ENCODE measurements around the gene NCS1. TPM values are rescaled to one million over a fixed set of nuclear protein-coding genes. Genes with fewer than 3 reads are reported as not detected.

NCS1 gene
- total RNA-seq, 2 donors from 2014 or later: 19.1 to 28.5 TPM

GRCh38 chr9:130137641-130138081, 34.5 kb upstream of the NCS1 start:
- intact Hi-C loops (cut with DNase I): no loop called here
- 82% methylated on average over 11 of the region's 11 CpGs for WGBS
- no peak for DNase-seq (ENCODE audit: low spot score)
- Histone ChIP-seq H3K27me3 (replicated peaks; ENCODE audit: insufficient read depth) (no peaks in the 10 kb centered on the region), H3K27ac (no peak overlapping the region), H3K4me3 (no peak overlapping the region), H3K4me1 (replicated peaks) (no peaks in the 10 kb centered on the region), H3K36me3 (no peaks in the 10 kb centered on the region), H3K9me3 (no peaks in the 10 kb centered on the region)
- TF ChIP-seq CTCF (IDR thresholded peaks at IDR 0.05) (no peak), POLR2AphosphoS5 (IDR thresholded peaks at IDR 0.05) (no peak), POLR2A (IDR thresholded peaks at IDR 0.05) (no peak)

GRCh38 chr9:130138171-130138653, 34.0 kb upstream of the NCS1 start:
- H3K27ac ChIP-seq: peak overlapping the region in 1 of 2 donors; percentile 10
- DNase-seq (ENCODE audit: low spot score): no peak
- no peaks in the 10 kb centered on the region for H3K36me3 ChIP-seq
- 32% methylated on average over 10 of the region's 10 CpGs for WGBS
- H3K9me3 ChIP-seq: no peaks in the 10 kb centered on the region
- H3K4me1 ChIP-seq (replicated peaks): no peaks in the 10 kb centered on the region
- H3K27me3 ChIP-seq (replicated peaks; ENCODE audit: insufficient read depth): no peaks in the 10 kb centered on the region
- TF ChIP-seq POLR2A (IDR thresholded peaks at IDR 0.05) (no peak), CTCF (IDR thresholded peaks at IDR 0.05) (no peak), POLR2AphosphoS5 (IDR thresholded peaks at IDR 0.05) (no peak)
- intact Hi-C loops (cut with DNase I): no loop called here
- H3K4me3 ChIP-seq: no peak overlapping the region

DNA sequence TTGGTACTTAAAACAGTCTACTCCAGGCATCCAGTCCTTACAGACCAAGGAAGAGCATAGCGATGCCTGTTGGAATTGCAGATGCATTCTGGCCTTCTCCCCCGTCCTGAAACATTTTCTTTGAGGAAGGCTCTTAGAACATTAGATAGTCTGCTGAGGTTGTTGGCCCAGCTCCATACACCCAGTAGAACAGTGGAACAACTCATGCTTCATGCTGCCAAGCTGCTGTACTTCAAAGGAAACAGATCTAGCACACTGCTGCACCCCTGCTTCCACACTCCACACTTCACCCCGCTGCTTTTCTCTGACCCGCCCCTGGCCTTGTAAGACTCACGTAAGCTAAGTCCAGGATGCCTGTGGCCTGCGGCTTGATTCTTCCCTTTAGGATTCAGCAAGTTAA, 33.4 kb upstream of the NCS1 start:
- WGBS: 23% methylated on average over 6 of the region's 6 CpGs
- intact Hi-C loops (cut with DNase I): no loop called here
- no peaks in the 10 kb centered on the region for H3K27me3 ChIP-seq (replicated peaks; ENCODE audit: insufficient read depth)
- no peaks in the 10 kb centered on the region for H3K9me3 ChIP-seq
- TF ChIP-seq POLR2A (IDR thresholded peaks at IDR 0.05) (no peak), POLR2AphosphoS5 (IDR thresholded peaks at IDR 0.05) (peak; percentile 48), CTCF (IDR thresholded peaks at IDR 0.05) (no peak)
- H3K36me3 ChIP-seq: no peaks in the 10 kb centered on the region
- H3K4me1 ChIP-seq (replicated peaks): no peaks in the 10 kb centered on the region
- H3K4me3 ChIP-seq: no peak overlapping the region
- H3K27ac ChIP-seq: peak overlapping the region; percentile 10 to 38
- DNase-seq (ENCODE audit: low spot score): peak; percentile 57

DNA sequence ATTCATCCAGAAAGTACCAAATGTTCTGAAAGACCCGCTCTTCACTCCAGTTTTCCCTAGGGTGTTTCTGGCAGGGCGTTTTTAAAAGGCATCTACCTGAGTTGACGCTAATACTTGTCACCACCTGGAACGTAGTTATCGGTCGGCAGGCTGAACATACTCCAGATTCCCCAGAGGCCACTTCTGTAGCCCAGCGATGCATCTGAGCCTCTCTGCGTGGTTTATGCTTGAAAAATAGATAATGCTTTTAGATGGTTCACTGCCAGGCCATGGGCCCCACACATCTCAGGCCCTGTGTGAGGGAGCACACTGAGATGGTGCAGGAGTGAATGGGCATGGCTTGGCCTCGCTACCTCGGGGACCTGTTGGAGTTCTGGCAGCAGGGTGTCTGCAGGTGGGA, 33.0 kb upstream of the NCS1 start:
- intact Hi-C loops (cut with DNase I): no loop called here
- DNase-seq (ENCODE audit: low spot score): no peak
- H3K27me3 ChIP-seq (replicated peaks; ENCODE audit: insufficient read depth): no peaks in the 10 kb centered on the region
- 78% methylated on average over 10 of the region's 10 CpGs for WGBS
- TF ChIP-seq POLR2AphosphoS5 (IDR thresholded peaks at IDR 0.05): no peak
- TF ChIP-seq POLR2A (IDR thresholded peaks at IDR 0.05): no peak
- no peaks in the 10 kb centered on the region for H3K36me3 ChIP-seq
- no peak overlapping the region for H3K4me3 ChIP-seq
- no peaks in the 10 kb centered on the region for H3K4me1 ChIP-seq (replicated peaks)
- H3K27ac ChIP-seq: peak overlapping the region; percentile 10 to 38
- no peaks in the 10 kb centered on the region for H3K9me3 ChIP-seq

- TF ChIP-seq POLR2A (IDR thresholded peaks at IDR 0.05): no peak
- TF ChIP-seq POLR2AphosphoS5 (IDR thresholded peaks at IDR 0.05): no peak
- TF ChIP-seq CTCF (IDR thresholded peaks at IDR 0.05): no peak
- no peaks in the 10 kb centered on the region for H3K9me3 ChIP-seq
- no peak for DNase-seq (ENCODE audit: low spot score)
- intact Hi-C loops (cut with DNase I): no loop called here
- no peaks in the 10 kb centered on the region for H3K27me3 ChIP-seq (replicated peaks; ENCODE audit: insufficient read depth)
- H3K4me3 ChIP-seq: no peak overlapping the region
- no peaks in the 10 kb centered on the region for H3K36me3 ChIP-seq
- WGBS: 84% methylated on average over 10 of the region's 10 CpGs
- no peak overlapping the region for H3K27ac ChIP-seq
- no peaks in the 10 kb centered on the region for H3K4me1 ChIP-seq (replicated peaks)
These were observed 31.5 kb upstream of the NCS1 start for GRCh38 chr9:130140706-130141105.

Data from prostate gland (tissue), 2 donors.